HG03135 (cell line): Measurements from ENCODE around the gene L1TD1.
A peak's percentile ranks its signal among the peaks of the same experiment; 100 is the strongest.
"Not testable (repeated sequence)": the region's sequence is repeated elsewhere in the genome, so short reads cannot be mapped to it uniquely, and the experiment has no call there.

ENCODE experiments used
- ATAC-seq: cut with Tn5 transposase; IDR thresholded peaks from one replicate; pipeline ENCODE4 v1.9.1; 2021; ENCODE audit warnings: mild to moderate bottlenecking, moderate library complexity; ENCODE audit not compliant: unreplicated experiment

Gene L1TD1

GRCh38 chr1:62194651-62195544 is at the start of gene L1TD1:
Gene L1TD1, plus strand, starts transcription at chr1:62194849. Its CDS starts 11,780 bp downstream, at chr1:62206629.
- no peak for ATAC-seq

DNA sequence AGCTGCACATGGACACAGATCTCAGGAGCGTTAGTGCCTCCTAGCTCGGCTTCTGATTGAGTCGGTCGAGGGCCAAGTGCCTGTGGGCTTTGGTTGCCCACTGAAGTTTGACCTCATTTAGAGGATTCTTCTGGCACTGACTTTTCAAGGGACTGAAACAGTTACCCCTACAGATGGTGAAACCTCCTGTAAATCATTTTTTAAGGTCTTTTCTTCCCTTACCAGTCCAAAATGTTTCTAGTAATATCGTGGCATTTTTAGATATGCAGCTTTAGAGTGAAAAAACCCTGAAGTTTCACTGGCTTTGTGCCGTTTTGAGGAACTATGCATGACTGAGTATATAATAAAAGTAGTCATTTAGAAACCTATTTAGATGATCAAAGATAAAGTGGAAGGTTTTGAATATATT is 34.7 kb upstream of the L1TD1 start:
- peak; percentile 76 for ATAC-seq

GRCh38 chr1:62161711-62162110 is 32.9 kb upstream of the L1TD1 start:
- ATAC-seq, result no peak

DNA sequence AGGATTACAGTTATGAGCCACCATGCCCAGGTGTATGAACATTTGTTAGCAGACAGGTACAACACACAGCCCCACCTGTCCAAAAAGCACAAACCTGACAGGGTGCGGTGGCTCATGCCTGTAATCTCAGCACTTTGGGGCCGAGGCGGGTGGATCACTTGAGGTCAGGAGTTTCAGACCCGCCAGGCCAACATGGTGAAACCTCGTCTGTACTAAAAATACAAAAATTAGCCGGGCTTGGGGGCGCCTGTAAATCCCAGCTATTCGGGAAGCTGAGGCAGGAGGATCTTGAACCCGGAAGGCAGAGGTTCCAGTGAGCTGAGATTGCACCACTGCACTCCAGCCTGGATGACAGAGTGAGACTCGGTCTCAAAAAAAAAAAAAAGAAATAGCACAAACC is 24.3 kb upstream of the L1TD1 start:
- not testable (repeated sequence) for ATAC-seq

- no peak for ATAC-seq
Observed at GRCh38 chr1:62175568-62176179, 19.0 kb upstream of the L1TD1 start.

- ATAC-seq, result no peak
Observed at GRCh38 chr1:62176597-62177312, 17.9 kb upstream of the L1TD1 start.

DNA sequence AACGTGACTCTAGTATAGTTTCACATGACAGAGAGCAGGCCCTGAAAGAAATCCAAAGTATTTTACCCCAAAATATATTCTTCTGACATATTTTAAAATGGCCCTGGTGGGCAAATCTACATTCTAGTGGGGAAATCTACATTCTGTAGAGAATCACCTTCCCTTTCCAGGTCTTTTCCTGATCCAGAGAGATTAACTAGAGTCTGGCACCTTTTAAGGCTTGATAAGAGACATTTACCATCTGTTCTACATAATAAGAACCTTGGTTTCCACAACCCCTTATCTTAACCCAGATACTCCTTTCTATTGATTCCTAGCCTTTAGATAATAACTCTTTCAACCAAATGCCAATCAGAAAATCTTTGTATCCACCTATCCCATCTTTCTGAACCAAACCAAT is 17.0 kb upstream of the L1TD1 start:
- ATAC-seq, result no peak

GRCh38 chr1:62178372-62178771 is 16.3 kb upstream of the L1TD1 start:
- ATAC-seq, result no peak

GRCh38 chr1:62180054-62180453 is 14.6 kb upstream of the L1TD1 start:
- ATAC-seq, result not testable (repeated sequence)

DNA sequence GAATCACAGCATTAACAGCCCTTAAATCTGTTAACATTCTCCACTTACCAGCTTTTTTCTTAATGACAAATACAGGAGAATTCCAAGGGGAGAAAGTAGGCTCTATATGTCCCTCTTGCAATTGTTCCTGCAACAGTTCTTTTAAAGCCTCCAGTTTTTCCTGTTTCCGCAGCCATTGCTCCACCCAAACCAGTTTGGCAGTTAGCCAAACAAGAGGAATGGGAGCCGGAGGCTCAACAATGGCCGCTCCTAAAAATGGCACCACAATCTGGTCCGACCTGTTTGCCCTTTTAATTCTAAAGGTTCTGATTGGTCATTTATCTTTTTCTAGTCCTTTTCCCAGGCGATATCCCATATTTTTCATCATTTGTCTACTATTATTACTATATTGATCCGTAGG is 14.0 kb upstream of the L1TD1 start:
- no peak for ATAC-seq

DNA sequence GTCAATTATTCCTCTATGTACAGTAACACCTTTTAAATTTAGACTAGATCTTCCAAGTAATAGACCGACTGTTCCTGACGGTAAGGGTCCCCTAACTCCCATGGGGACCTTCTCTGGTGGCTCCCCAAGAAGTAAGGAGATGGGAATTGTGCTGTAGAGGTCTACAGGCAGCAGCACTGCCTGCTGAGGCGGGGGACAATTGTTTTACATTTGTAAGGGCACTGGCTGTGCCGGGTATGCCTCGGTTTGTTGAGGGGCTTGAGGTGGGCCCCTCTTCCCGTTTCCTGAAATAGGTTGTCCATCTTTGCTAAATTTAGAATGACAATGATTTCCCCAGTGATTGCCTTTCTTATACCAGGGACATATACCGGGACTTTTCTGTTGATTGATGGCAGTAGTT is 13.1 kb upstream of the L1TD1 start:
- no peak for ATAC-seq

- ATAC-seq, result not testable (repeated sequence)
Observed at GRCh38 chr1:62182157-62182556, 12.5 kb upstream of the L1TD1 start.

- not testable (repeated sequence) for ATAC-seq
Observed at GRCh38 chr1:62183164-62184020, 11.3 kb upstream of the L1TD1 start.

- ATAC-seq, result no peak
Observed at GRCh38 chr1:62184336-62184735, 10.3 kb upstream of the L1TD1 start.

DNA sequence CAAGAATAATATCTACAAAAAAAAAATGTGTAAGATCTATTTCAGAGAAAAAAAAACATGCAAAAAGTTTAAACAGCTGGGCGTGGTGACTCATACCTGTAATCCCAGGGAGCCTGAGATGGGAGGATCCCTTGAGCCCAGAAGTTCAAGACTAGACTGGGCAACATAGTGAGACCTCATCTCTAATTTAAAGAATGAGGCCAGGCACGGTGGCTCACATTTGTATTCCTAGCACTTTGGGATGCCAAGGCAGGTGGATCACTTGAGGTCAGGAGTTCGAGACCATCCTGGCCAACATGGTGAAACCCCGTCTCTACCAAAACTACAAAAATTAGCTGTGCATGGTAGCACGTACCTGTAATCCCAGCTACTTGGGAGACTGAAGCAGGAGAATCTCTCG is 9.4 kb upstream of the L1TD1 start:
- not testable (repeated sequence) for ATAC-seq

- ATAC-seq, result no peak
Observed at GRCh38 chr1:62185677-62186076, 9.0 kb upstream of the L1TD1 start.

DNA sequence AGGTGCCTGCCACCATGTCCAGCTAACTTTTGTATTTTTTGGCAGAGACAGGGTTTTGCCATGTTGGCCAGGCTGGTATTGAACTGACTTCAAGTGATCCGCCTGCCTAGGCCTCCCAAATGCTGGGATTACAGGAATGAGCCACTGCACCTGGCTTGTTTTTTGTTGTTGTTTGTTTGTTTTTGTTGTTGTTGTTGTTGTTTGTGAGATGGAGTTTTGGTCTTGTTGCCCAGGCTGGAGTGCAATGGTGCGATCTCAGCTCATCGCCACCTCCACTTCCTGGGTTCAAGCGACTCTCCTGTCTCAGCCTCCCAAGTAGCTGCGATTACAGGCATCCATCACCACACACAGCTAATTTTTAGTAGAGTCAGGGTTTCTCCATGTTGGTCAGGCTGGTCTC is 7.1 kb upstream of the L1TD1 start:
- no peak for ATAC-seq

DNA sequence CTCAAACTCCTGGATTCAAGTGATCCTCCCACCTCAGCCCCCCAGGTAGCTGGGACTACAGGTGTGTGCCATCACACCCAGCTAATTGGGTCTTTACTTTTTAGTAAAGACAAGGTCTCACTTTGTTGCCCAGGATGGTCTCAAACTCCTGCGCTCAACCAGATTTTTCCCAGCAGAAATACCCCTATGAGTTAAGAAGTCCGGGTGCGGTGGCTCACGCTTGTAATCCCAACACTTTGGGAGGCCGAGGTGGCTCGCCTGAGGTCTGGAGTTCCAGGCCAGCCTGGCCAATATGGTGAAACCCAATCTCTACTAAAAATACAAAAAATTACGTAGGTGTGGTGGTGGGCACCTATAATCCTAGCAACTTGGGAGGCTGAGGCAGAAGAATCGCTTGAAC is 6.5 kb upstream of the L1TD1 start:
- no peak for ATAC-seq

DNA sequence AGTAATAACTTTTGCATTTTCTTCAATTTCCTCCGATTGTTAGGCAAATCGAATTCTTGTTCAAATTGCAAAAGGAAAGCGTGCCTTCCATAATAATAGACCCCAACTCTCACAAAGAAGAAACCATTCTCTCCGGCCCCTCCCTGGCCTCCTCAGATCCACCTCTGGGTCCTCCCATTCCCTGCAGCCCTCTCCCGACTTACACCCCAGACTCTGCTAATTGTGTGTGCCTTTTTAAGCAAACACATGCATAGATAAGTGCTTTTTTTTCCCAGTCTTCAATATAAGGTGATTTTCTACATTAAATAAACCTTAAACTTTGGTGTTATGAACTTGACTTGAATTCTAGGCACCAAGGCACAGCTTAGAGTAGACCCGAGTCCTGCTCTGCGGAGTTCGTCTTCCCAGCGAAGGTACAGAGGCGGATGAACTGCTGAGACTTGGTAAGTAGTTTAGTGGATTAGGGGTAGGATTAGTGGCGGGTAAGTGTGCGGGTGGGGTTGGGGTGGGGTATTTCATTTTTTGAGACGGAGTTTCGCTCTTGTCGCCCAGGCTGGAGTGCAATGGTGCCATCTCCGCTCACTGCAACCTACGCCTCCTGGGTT is 1.5 kb downstream of the L1TD1 start:
- no peak for ATAC-seq

- no peak for ATAC-seq
Observed at GRCh38 chr1:62198069-62198780, 3.6 kb downstream of the L1TD1 start.
